Activated B cell treated with CpG ODN at 0.5 μM for 24 hours (primary cell): Measurements from ENCODE around the gene TGFB2. TPM values are rescaled to one million over a fixed set of nuclear protein-coding genes. Genes with fewer than 3 reads are reported as not detected.
A peak's percentile ranks its signal among the peaks of the same experiment; 100 is the strongest.

ENCODE experiments used
- ATAC-seq: fragments of 200-7000 bp; cut with Tn5 transposase; one replicate; pipeline ENCODE4 v1.10.0; 2021; ENCODE audit warnings: low read depth, mild to moderate bottlenecking, moderate library complexity
- CTCF ChIA-PET: fragments of 350-600 bp; sonication (Branson Sonifier 250); formaldehyde crosslinking; loops from one replicate; lab custom pipeline; 2021; ENCODE audit warnings: antibody characterized with exemption; lab: Charles Lee
- POLR2A ChIA-PET: fragments of 350-600 bp; sonication (Branson Sonifier 250); formaldehyde crosslinking; loops from one replicate; lab custom pipeline; 2021; ENCODE audit warnings: antibody characterized with exemption; lab: Charles Lee
- DNase-seq: peaks from one replicate; pipeline ENCODE4 v3.0.0; 2022
- H3K27ac Mint-ChIP-seq: one replicate; pipeline ENCODE4 v1.8.0; 2020; ENCODE audit warnings: mixed read lengths
- H3K27me3 Mint-ChIP-seq: one replicate; pipeline ENCODE4 v1.8.0; 2021; ENCODE audit warnings: mixed read lengths
- H3K36me3 Mint-ChIP-seq: one replicate; pipeline ENCODE4 v1.8.0; 2021; ENCODE audit warnings: low read depth, mixed read lengths
- H3K4me1 Mint-ChIP-seq: one replicate; pipeline ENCODE4 v1.8.0; 2021; ENCODE audit warnings: mixed read lengths
- H3K4me3 Mint-ChIP-seq: one replicate; pipeline ENCODE4 v1.8.0; 2020; ENCODE audit warnings: mild to moderate bottlenecking, mixed read lengths
- H3K9me3 Mint-ChIP-seq: one replicate; pipeline ENCODE4 v1.8.0; 2020; ENCODE audit warnings: mixed read lengths
- intact Hi-C: fragments of 100-400 bp; cut with micrococcal nuclease; formaldehyde crosslinking; loops from one replicate; pipeline ENCODE4 v1.15.1; 2024
- total RNA-seq: library from RNA; stranded (reverse); gene quantifications from 2 replicates; pipeline ENCODE4 v1.2.3, GENCODE V29; 2022
- TF ChIP-seq, protein P1 (sequence below): fragments of 200-600 bp; IDR thresholded peaks from one replicate; pipeline ENCODE4 v1.8.0; 2022; ENCODE audit warnings: antibody characterized with exemption, mild to moderate bottlenecking

The TGFB2 gene
- 0.37 and 1.6 TPM in 2 replicates for total RNA-seq

DNA sequence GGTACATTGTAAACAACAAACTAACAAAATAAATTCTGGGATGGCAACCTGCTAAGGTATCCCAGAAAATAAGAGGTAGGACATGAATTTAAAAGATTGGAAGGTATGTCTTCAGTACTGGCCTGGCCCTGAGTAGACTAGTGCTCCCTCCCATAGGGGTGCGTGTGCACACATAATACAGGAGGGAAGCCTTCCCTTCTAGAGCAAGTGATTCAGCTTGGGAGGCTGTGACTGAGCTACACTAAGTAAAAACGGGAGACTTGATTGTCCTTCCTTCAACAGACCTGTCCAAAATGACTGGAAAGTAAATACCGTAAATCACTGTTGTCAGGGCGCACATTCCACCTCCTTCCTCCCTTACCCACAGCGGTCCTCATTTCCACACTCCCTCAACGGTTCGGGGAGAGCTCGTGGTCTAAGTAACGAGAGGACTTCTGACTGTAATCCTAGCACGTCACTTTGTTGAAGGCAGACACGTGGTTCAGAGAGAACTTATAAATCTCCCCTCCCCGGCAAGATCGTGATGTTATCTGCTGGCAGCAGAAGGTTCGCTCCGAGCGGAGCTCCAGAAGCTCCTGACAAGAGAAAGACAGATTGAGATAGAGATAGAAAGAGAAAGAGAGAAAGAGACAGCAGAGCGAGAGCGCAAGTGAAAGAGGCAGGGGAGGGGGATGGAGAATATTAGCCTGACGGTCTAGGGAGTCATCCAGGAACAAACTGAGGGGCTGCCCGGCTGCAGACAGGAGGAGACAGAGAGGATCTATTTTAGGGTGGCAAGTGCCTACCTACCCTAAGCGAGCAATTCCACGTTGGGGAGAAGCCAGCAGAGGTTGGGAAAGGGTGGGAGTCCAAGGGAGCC lies at the start of gene TGFB2:
Gene TGFB2 (plus strand): TSS at position 523 of the 859 bp plus-strand sequence. CDS start 1,366 bp downstream, outside the sequence.
- TF ChIP-seq, protein P1, sequence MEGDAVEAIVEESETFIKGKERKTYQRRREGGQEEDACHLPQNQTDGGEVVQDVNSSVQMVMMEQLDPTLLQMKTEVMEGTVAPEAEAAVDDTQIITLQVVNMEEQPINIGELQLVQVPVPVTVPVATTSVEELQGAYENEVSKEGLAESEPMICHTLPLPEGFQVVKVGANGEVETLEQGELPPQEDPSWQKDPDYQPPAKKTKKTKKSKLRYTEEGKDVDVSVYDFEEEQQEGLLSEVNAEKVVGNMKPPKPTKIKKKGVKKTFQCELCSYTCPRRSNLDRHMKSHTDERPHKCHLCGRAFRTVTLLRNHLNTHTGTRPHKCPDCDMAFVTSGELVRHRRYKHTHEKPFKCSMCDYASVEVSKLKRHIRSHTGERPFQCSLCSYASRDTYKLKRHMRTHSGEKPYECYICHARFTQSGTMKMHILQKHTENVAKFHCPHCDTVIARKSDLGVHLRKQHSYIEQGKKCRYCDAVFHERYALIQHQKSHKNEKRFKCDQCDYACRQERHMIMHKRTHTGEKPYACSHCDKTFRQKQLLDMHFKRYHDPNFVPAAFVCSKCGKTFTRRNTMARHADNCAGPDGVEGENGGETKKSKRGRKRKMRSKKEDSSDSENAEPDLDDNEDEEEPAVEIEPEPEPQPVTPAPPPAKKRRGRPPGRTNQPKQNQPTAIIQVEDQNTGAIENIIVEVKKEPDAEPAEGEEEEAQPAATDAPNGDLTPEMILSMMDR: no peak
- POLR2A ChIA-PET: interaction anchor here (0.7 to 1.4 kb wide), 6 partner anchors 9 to 844 kb away, joined by 3 to 6 read pairs (median 4); partner anchors contain the start of gene RRP15
- CTCF ChIA-PET: interaction anchor here (0.8 kb wide), 1 partner anchor 526 kb away, joined by 3 read pairs; no protein-coding TSS in a partner anchor
- Mint-ChIP-seq H3K27ac (no peak within 1 kb of the TSS), H3K4me3 (no peak within 1 kb of the TSS), H3K27me3 (no peaks in the 10 kb centered on the region), H3K4me1 (peaks cover 39% of the 10 kb centered on the region), H3K36me3 (peaks cover 2% of the 10 kb centered on the region), H3K9me3 (no peaks in the 10 kb centered on the region)
- DNase-seq: no peak
- peak; percentile 29 for ATAC-seq
- intact Hi-C loops: loop anchor here (1.0 to 5.0 kb wide), 5 partner anchors 30 to 1467 kb away; partner anchors contain the start of genes GPATCH2, RRP15 and SPATA17

DNA sequence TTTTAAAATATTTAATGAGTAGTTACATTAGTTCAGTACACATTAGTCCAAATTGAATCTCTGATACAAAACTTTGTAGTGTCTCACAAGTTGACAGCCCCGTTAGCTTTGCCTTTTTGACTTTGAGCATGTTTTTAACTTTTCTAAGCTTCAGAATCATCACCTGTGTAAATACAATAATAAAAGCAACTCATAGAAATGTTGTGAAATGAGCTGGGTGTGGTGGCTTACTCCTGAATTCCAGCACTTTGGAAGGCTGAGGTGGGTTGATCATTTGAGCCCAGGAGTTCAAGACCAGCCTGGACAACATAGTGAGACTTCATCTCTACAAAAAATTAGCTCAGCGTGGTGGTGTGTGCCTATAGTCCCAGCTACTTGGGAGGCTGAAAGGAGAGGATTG lies 49.0 kb upstream of the TGFB2 start:
- ChIA-PET CTCF (interaction anchor here (0.8 kb wide), 1 partner anchor 9 kb away, joined by 3 read pairs; no protein-coding TSS in a partner anchor), POLR2A (interaction anchor here (0.6 kb wide), 1 partner anchor 15 kb away, joined by 3 read pairs; no protein-coding TSS in a partner anchor)
- H3K4me1 Mint-ChIP-seq: peaks cover 7% of the 10 kb centered on the region
- no peaks in the 10 kb centered on the region for H3K27me3 Mint-ChIP-seq
- no peak overlapping the region for H3K27ac Mint-ChIP-seq
- DNase-seq (no peak), ATAC-seq (no peak)
- intact Hi-C loops: no loop called here
- TF ChIP-seq, protein P1: no peak
- H3K4me3 Mint-ChIP-seq: no peak overlapping the region
- peaks cover 36% of the 10 kb centered on the region for H3K36me3 Mint-ChIP-seq
- no peaks in the 10 kb centered on the region for H3K9me3 Mint-ChIP-seq

DNA sequence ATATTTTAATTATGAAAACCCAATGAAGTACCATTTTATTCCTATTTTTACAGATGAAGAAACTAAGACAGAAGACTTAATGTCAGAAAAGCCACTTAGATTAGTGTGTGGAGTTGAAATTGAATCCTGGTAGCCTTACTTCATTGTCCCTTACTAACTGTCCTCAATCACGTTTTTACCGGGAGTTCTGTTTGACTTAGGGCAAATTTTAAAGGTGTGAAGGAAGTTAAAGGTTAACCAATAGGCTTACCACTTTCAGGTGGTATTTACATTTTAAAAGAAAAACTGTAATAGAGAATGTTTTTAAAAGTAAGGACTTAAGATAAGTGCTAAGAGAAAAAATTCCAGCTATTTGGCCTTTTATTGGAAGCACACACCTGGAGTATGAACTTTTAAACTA lies 47.7 kb upstream of the TGFB2 start:
- POLR2A ChIA-PET: no interaction called here
- ATAC-seq (no peak), DNase-seq (no peak)
- intact Hi-C loops: no loop called here
- TF ChIP-seq, protein P1: no peak
- Mint-ChIP-seq H3K9me3 (no peaks in the 10 kb centered on the region), H3K4me1 (peaks cover 7% of the 10 kb centered on the region), H3K27me3 (no peaks in the 10 kb centered on the region), H3K36me3 (peaks cover 46% of the 10 kb centered on the region), H3K27ac (no peak overlapping the region), H3K4me3 (no peak overlapping the region)
- CTCF ChIA-PET: no interaction called here

DNA sequence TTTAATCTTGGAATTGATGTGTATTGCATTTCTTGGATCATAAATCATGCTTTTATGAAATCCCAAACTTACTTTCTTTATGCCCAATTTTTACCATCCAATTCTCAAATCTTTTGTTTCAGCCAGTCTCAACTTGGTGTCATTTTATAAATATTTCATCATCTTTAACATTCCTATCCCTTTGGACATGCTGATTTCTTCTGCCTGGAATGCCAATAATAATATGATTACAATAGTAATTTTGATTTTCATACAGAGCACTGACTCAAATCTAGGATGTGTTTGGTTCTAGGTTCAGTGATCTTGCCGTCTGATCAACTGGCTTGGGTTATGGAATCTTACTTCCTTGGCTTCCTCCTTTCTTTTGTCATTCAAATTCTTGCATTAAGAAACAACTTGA lies 47.3 kb upstream of the TGFB2 start:
- TF ChIP-seq, protein P1: no peak
- Mint-ChIP-seq H3K4me1 (peaks cover 5% of the 10 kb centered on the region), H3K4me3 (no peak overlapping the region), H3K36me3 (peaks cover 49% of the 10 kb centered on the region), H3K27me3 (no peaks in the 10 kb centered on the region), H3K9me3 (no peaks in the 10 kb centered on the region), H3K27ac (no peak overlapping the region)
- ATAC-seq: no peak
- CTCF ChIA-PET: no interaction called here
- POLR2A ChIA-PET: no interaction called here
- intact Hi-C loops: no loop called here
- DNase-seq: no peak

DNA sequence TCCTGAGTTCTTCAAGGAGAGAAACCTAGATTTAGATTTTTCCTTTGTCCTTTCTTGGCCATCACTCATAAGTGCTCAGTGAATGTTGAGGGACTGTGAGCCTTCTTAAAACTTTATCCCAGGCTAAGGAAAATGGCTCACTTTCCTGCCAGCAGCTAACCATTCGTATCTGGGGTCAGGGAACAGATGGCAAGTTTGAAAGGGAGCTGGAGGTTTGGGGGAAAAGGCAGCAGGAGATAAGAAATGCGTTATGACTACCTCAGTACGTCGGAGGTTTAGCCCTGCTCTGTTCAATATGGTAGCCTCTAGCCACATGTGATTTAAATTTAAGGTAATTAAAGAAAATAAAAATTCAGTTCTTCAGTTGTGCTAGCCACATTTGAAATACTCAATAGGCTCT lies 46.7 kb upstream of the TGFB2 start:
- DNase-seq (no peak), ATAC-seq (no peak)
- Mint-ChIP-seq H3K27me3 (no peaks in the 10 kb centered on the region), H3K36me3 (peaks cover 53% of the 10 kb centered on the region), H3K9me3 (no peaks in the 10 kb centered on the region), H3K4me1 (peaks cover 5% of the 10 kb centered on the region), H3K27ac (no peak overlapping the region), H3K4me3 (no peak overlapping the region)
- TF ChIP-seq, protein P1: no peak
- intact Hi-C loops: no loop called here
- CTCF ChIA-PET: no interaction called here
- POLR2A ChIA-PET: no interaction called here
